K562 (cell line): Measurements from ENCODE around the gene SYCP2. TPM values are rescaled to one million over a fixed set of nuclear protein-coding genes. Genes with fewer than 3 reads are reported as not detected.
A peak's percentile ranks its signal among the peaks of the same experiment; 100 is the strongest.
"Not testable (repeated sequence)": the region's sequence is repeated elsewhere in the genome, so short reads cannot be mapped to it uniquely, and the experiment has no call there.

Source experiments
- ATAC-seq: fragments of 200-7000 bp; cut with Tn5 transposase; 3 replicates; pipeline ENCODE4 v1.9.1; 2020; ENCODE audit warnings: moderate library complexity
- BruUV-seq: library from RNA; stranded (reverse); fragments of 400-500 nt; replicated peaks from 2 replicates; lab custom pipeline; 2021; lab: Mats Ljungman, UMichigan
- CTCF ChIA-PET: fragments of 300-600 bp; formaldehyde crosslinking; extraction: SDS; loops from one replicate; lab custom pipeline; 2021; ENCODE audit warnings: low intra/inter-chr PET ratio; lab: Yijun Ruan, JAX
- POLR2A ChIA-PET: fragments of 300-600, 350-650 bp; sonication (Branson Sonifier 250); formaldehyde crosslinking; extraction: SDS; loops from one replicate; lab custom pipeline; 2021; ENCODE audit warnings: antibody characterized with exemption, inconsistent platforms; lab: Yijun Ruan, JAX
- DNase-seq, 4 experiments: peaks; one replicate each; pipeline versions ENCODE4 v3.0.0 to v3.0.0-alpha.2; 2011 to 2018; ENCODE audit warnings: low spot score in 3 of 4, mixed read lengths in 3 of 4; ENCODE audit errors: extremely low read depth in 1 of 4
- FAIRE-seq: peaks from 2 replicates; lab custom pipeline; 2011; peaks lifted over from hg19 to GRCh38; lab: Jason Lieb, UNC
- H2AFZ ChIP-seq: 2 replicates; pipeline ENCODE4 v1.6.0; 2011; ENCODE audit warnings: low read depth, low read length, control low read depth, inconsistent platforms
- H3K27ac ChIP-seq: fragments of 200-600 bp; 3 replicates; pipeline ENCODE4 v1.8.0; 2011; ENCODE audit warnings: low read depth, mild to moderate bottlenecking, control low read depth, inconsistent platforms, low read length, moderate library complexity, mixed read lengths; ENCODE audit errors: extremely low read depth
- H3K27me3 ChIP-seq, 2 experiments: fragments of 300-600 bp in 1 of 2; 2 replicates in 1 of 2; 3 replicates in 1 of 2; pipeline versions ENCODE4 v1.6.0 to v1.8.0; 2011; ENCODE audit warnings: inconsistent platforms in 2 of 2, low read length in 2 of 2, mild to moderate bottlenecking in 1 of 2, mixed read lengths in 1 of 2, moderate library complexity in 1 of 2; ENCODE audit not compliant: control insufficient read depth in 2 of 2, insufficient read depth in 2 of 2
- H3K36me3 ChIP-seq: fragments of 300-600 bp; 3 replicates; pipeline ENCODE4 v1.8.0; 2011; ENCODE audit warnings: mild to moderate bottlenecking, low read length, inconsistent platforms; ENCODE audit not compliant: control insufficient read depth, insufficient read depth
- H3K4me1 ChIP-seq, 2 experiments: fragments of 200-600 bp in 1 of 2; replicated peaks in 1 of 2; 2 replicates in 1 of 2; 3 replicates in 1 of 2; pipeline versions ENCODE4 v1.5.1 to v1.8.0; 2011; ENCODE audit warnings: inconsistent platforms in 2 of 2, low read length in 2 of 2, mild to moderate bottlenecking in 1 of 2, mixed read lengths in 1 of 2, moderate library complexity in 1 of 2; ENCODE audit not compliant: control insufficient read depth in 2 of 2, insufficient read depth in 2 of 2
- H3K4me2 ChIP-seq: 2 replicates; pipeline ENCODE4 v1.6.1; 2011; ENCODE audit warnings: low read length, control low read depth, inconsistent platforms, mixed read lengths; ENCODE audit not compliant: insufficient read depth
- H3K4me3 ChIP-seq: fragments of 200-600 bp; sonication (generic), shearing (Covaris generic); 2 replicates; pipeline ENCODE4 v1.5.1; 2016; ENCODE audit warnings: control low read depth, inconsistent platforms
- H3K79me2 ChIP-seq: fragments of 200-600 bp; 3 replicates; pipeline ENCODE4 v1.8.0; 2011; ENCODE audit warnings: low read length, inconsistent platforms; ENCODE audit not compliant: control insufficient read depth, insufficient read depth
- H3K9ac ChIP-seq, 2 experiments: 2 replicates each; pipeline versions ENCODE4 v1.6.0 to v1.6.1; 2011; ENCODE audit warnings: low read depth in 2 of 2, low read length in 2 of 2, control low read depth in 1 of 2, inconsistent platforms in 1 of 2, mild to moderate bottlenecking in 1 of 2, mixed read lengths in 1 of 2; ENCODE audit not compliant: insufficient read depth in 1 of 2
- H3K9me1 ChIP-seq: one replicate; pipeline ENCODE4 v1.6.0; 2011; ENCODE audit warnings: inconsistent platforms, mild to moderate bottlenecking, low read length, moderate library complexity; ENCODE audit not compliant: control insufficient read depth, insufficient read depth
- H3K9me3 ChIP-seq: replicated peaks from 2 replicates; pipeline ENCODE4 v1.5.1; 2011; ENCODE audit warnings: low read depth, low read length, inconsistent platforms; ENCODE audit not compliant: control insufficient read depth, insufficient read depth
- H4K20me1 ChIP-seq: replicated peaks from 2 replicates; pipeline ENCODE4 v1.6.1; 2011; ENCODE audit warnings: low read length, inconsistent platforms, mixed read lengths; ENCODE audit not compliant: control insufficient read depth, insufficient read depth
- CTCF ChIP-seq, 3 experiments: IDR thresholded peaks in 2 of 3; conservative IDR thresholded peaks in 1 of 3; 2 replicates each; pipeline ENCODE4 v1.5.1; 2011 to 2012; ENCODE audit warnings: low read length in 3 of 3, mild to moderate bottlenecking in 3 of 3, control low read depth in 2 of 3, improper control_type of control experiment in 1 of 3, inconsistent platforms in 1 of 3, low read depth in 1 of 3, mixed read lengths in 1 of 3, moderate library complexity in 1 of 3; ENCODE audit not compliant: insufficient read depth in 2 of 3
- FOXJ3 ChIP-seq: sonication (generic); formaldehyde crosslinking; IDR thresholded peaks from 2 replicates; pipeline ENCODE4 v1.4.0; 2020; ENCODE audit warnings: mild to moderate bottlenecking, missing genetic modification reagents
- GABPB1 ChIP-seq: sonication (generic); formaldehyde crosslinking; IDR thresholded peaks from 2 replicates; pipeline ENCODE4 v1.8.0; 2022; ENCODE audit warnings: mild to moderate bottlenecking, missing genetic modification reagents
- HIVEP1 ChIP-seq: fragments of 250-450 bp; sonication (Bioruptor Pico); IDR thresholded peaks from 2 replicates; pipeline ENCODE4 v1.4.0; 2020; ENCODE audit warnings: mild to moderate bottlenecking
- HOXB6 ChIP-seq: fragments of 250-450 bp; sonication (Bioruptor Pico); IDR thresholded peaks from 2 replicates; pipeline ENCODE4 v1.5.1; 2022; ENCODE audit warnings: mild to moderate bottlenecking, borderline replicate concordance
- NFIC ChIP-seq: fragments of 450-650 bp; IDR thresholded peaks from 2 replicates; pipeline ENCODE4 v1.6.1; 2017; ENCODE audit warnings: mild to moderate bottlenecking, inconsistent platforms
- NFIX ChIP-seq: fragments of 250-450 bp; sonication (Bioruptor Pico); IDR thresholded peaks from 2 replicates; pipeline ENCODE4 v1.4.0; 2020; ENCODE audit warnings: low read depth, mild to moderate bottlenecking, moderate library complexity
- PYGO2 ChIP-seq: fragments of 450-650 bp; IDR thresholded peaks from 2 replicates; pipeline ENCODE4 v1.6.1; 2016; ENCODE audit warnings: mild to moderate bottlenecking, missing genetic modification characterization, moderate library complexity, missing compliant biosample characterization
- SMC3 ChIP-seq: conservative IDR thresholded peaks from 2 replicates; pipeline ENCODE4 v1.6.1; 2011; ENCODE audit warnings: low read depth, low read length, improper control_type of control experiment; ENCODE audit not compliant: insufficient read depth
- WGBS: fragments of 100-300 bp; shearing (Covaris generic); methylation state at CpG from one replicate; pipeline ENCODE4 v1.1.6; 2016; ENCODE audit warnings: low coverage, mixed read lengths; ENCODE audit not compliant: insufficient coverage; ENCODE audit errors: missing lambda C conversion rate; 5-methylcytosine and 5-hydroxymethylcytosine counted together
- in situ Hi-C: fragments of 300-500 bp; cut with MboI; formaldehyde crosslinking; loops from 4 replicates; pipeline ENCODE4 v1.15.0; 2018; ENCODE audit warnings: inconsistent platforms, mixed read lengths
- intact Hi-C: fragments of 100-400 bp; cut with micrococcal nuclease; formaldehyde crosslinking; loops from 2 replicates; pipeline ENCODE4 v1.14.2; 2022
- polyA plus RNA-seq, 8 experiments: library from polyadenylated mRNA; depleted of rRNA in 4 of 8; stranded (reverse) in 5 of 8; unstranded in 3 of 8; fragments of >200 nt; fragmentation: Nextera tagmentation in 2 of 8; fragmentation: Illumina TruSeq in 1 of 8; extraction: Ambion mirVana in 2 of 8; extraction: Trizol in 1 of 8; gene quantifications; 2 replicates each; pipeline versions ENCODE4 v1.2.1 to v1.2.3, GENCODE V29; 2011 to 2014; ENCODE audit warnings: inconsistent platforms in 1 of 8, missing spikeins in 1 of 8
- total RNA-seq, 7 experiments: library from RNA; depleted of rRNA in 6 of 7; stranded (reverse); fragments of >200 nt in 6 of 7; fragmentation: Illumina TruSeq in 2 of 7; extraction: Trizol in 2 of 7; gene quantifications; 2 replicates each; pipeline versions ENCODE4 v1.2.1 to v1.2.3, GENCODE V29; 2011 to 2021; ENCODE audit warnings: low replicate concordance in 1 of 7
- TF ChIP-seq, protein P1 (sequence below): fragments of 250-450 bp; sonication (Bioruptor Pico); IDR thresholded peaks from 2 replicates; pipeline ENCODE4 v1.4.0; 2020

The SYCP2 gene
- total and polyA plus RNA-seq, 9 of the 15 experiments (the other 6 are each of a cell fraction or from before 2014, with no cell fraction given), result 0.24 to 1.6 (median 0.67) TPM

DNA sequence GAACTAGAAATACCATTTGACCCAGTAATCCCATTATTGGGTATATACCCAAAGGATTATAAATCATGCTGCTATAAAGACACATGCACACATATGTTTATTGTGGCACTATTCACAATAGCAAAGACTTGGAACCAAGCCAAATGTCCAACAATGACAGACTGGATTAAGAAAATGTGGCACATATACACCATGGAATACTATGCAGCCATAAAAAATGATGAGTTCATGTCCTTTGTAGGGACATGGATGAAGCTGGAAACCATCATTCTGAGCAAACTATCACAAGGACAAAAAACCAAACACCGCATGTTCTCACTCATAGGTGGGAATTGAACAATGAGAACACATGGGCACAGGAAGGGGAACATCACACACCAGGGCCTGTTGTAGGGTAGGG lies 76.9 kb downstream of the SYCP2 start:
- H3K9ac ChIP-seq, H3K27ac ChIP-seq, H3K9me1 ChIP-seq, FAIRE-seq, H3K36me3 ChIP-seq, BruUV-seq, DNase-seq, CTCF ChIA-PET, H3K4me3 ChIP-seq, H3K27me3 ChIP-seq, H3K4me2 ChIP-seq, ATAC-seq, H3K79me2 ChIP-seq, H4K20me1 ChIP-seq, H3K4me1 ChIP-seq, in situ Hi-C loops, H3K9me3 ChIP-seq, H2AFZ ChIP-seq, POLR2A ChIA-PET, intact Hi-C loops: not testable (repeated sequence)
- TF ChIP-seq NFIX (CRISPR knock-in tag) (0 out of 2 replicates have a peak, but pooled peaks have one; percentile 2), NFIC (peak; percentile 42)
- WGBS, result no CpG with 5 or more reads among the region's 1 CpG

GRCh38 chr20:59850018-59850641 lies 83.3 kb downstream of the SYCP2 start:
- no peaks in the 10 kb centered on the region for H3K36me3 ChIP-seq
- BruUV-seq, result no TSS peak
- H2AFZ ChIP-seq, result no peak overlapping the region
- FAIRE-seq (peak; percentile 72), DNase-seq (peak; percentile 30 to 38 (median 35)), ATAC-seq (peak; percentile 72)
- POLR2A ChIA-PET, result interaction anchor here (0.9 kb wide), 1 partner anchor 11 kb away, joined by 3 read pairs; no protein-coding TSS in a partner anchor
- no peak overlapping the region for H3K9ac ChIP-seq
- WGBS, result 4% methylated on average over 7 of the region's 7 CpGs
- H3K9me3 ChIP-seq, result no peaks in the 10 kb centered on the region
- no peaks in the 10 kb centered on the region for H3K27me3 ChIP-seq
- intact Hi-C loops (loop anchor here (1.0 kb wide), 1 partner anchor 67 kb away; no protein-coding TSS in a partner anchor), in situ Hi-C loops (no loop called here)
- H4K20me1 ChIP-seq, result no peaks in the 10 kb centered on the region
- H3K4me3 ChIP-seq, result no peak overlapping the region
- no peaks in the 10 kb centered on the region for H3K9me1 ChIP-seq
- CTCF ChIA-PET, result interaction anchor here (0.6 kb wide), 1 partner anchor 251 kb away, joined by 3 read pairs; no protein-coding TSS in a partner anchor
- H3K4me2 ChIP-seq, result no peak overlapping the region
- no peaks in the 10 kb centered on the region for H3K4me1 ChIP-seq
- H3K27ac ChIP-seq, result no peak overlapping the region
- H3K79me2 ChIP-seq, result no peaks in the 10 kb centered on the region
- TF ChIP-seq FOXJ3 (CRISPR knock-in tag) (no peak), HOXB6 (CRISPR knock-in tag) (no peak), GABPB1 (CRISPR knock-in tag) (no peak), PYGO2 (tag) (no peak), CTCF (IDR thresholded peaks at IDR 0.05 in 2 of 3, conservative IDR thresholded peaks at IDR 0.05 in 1 of 3; ENCODE audit: insufficient read depth in 2 of 3, low read depth in 1 of 3, low read length in 3 of 3) (peak; percentile 24 to 61 (median 46); a peak in 4 of 6 replicates), HIVEP1 (CRISPR knock-in tag) (no peak), SMC3 (no peak)
- TF ChIP-seq, protein P1, sequence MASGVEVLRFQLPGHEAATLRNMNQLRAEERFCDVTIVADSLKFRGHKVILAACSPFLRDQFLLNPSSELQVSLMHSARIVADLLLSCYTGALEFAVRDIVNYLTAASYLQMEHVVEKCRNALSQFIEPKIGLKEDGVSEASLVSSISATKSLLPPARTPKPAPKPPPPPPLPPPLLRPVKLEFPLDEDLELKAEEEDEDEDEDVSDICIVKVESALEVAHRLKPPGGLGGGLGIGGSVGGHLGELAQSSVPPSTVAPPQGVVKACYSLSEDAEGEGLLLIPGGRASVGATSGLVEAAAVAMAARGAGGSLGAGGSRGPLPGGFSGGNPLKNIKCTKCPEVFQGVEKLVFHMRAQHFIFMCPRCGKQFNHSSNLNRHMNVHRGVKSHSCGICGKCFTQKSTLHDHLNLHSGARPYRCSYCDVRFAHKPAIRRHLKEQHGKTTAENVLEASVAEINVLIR (CRISPR knock-in tag), result no peak
